ENCODE measurements around the gene NCEH1. TPM values are rescaled to one million over a fixed set of nuclear protein-coding genes. Genes with fewer than 3 reads are reported as not detected.

NCEH1 gene
- total and polyA plus RNA-seq, 9 of the 15 experiments (the other 6 are each of a cell fraction or from before 2014, with no cell fraction given), result 1.3 to 5.0 (median 2.8) TPM

DNA sequence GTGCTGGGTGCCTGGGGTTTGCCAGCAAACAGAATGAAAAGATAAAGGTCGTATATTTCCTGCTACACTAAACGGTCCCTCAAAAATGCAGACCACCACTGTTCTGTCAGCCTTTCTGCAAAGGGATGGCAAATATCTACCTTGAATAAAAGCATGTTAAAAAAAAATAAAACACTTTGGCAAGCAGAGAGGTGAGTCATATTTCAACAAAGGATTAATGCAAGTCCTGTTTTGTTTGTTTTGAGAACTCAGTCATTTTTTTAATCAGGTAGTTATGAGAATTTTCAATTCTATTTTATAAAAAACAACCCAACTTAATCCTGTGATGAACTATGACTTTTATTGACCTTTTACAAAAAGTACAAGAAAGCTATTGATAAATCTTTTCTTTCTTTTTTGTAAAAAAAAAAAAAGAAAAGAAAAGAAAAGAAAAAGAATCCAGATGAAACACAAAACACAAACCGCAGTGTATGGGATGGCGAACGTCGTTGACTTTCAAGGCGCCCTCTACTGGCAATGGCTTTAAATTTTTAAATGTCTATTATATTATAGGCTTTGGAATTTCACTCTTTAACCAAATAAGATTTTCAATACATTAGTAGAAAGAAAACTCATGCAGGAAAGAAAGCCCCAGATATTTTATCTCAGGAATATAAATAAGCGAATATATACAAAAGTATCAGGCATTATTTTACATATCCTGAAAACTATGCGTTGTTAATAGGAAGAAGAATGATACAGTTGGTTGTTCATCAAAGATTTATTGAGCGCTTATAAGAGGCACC, 87.8 kb downstream of the NCEH1 start:
- no peak overlapping the region for H3K9ac ChIP-seq (ENCODE audit: insufficient read depth in 1 of 2, low read depth in 2 of 2, low read length in 2 of 2)
- no peaks in the 10 kb centered on the region for H3K9me3 ChIP-seq (replicated peaks; ENCODE audit: control insufficient read depth, insufficient read depth, low read depth, low read length)
- no peaks in the 10 kb centered on the region for H4K20me1 ChIP-seq (replicated peaks; ENCODE audit: control insufficient read depth, insufficient read depth, low read length)
- H3K79me2 ChIP-seq (ENCODE audit: control insufficient read depth, insufficient read depth, low read length), result no peaks in the 10 kb centered on the region
- intact Hi-C loops (cut with micrococcal nuclease) (no loop called here), in situ Hi-C loops (cut with MboI) (no loop called here)
- no peaks in the 10 kb centered on the region for H3K9me1 ChIP-seq (ENCODE audit: control insufficient read depth, insufficient read depth, low read length)
- no peak overlapping the region for H3K4me3 ChIP-seq
- no peaks in the 10 kb centered on the region for H3K27me3 ChIP-seq (ENCODE audit: control insufficient read depth in 2 of 2, insufficient read depth in 2 of 2, low read length in 2 of 2)
- no peaks in the 10 kb centered on the region for H3K36me3 ChIP-seq (ENCODE audit: control insufficient read depth, insufficient read depth, low read length)
- H2AFZ ChIP-seq (ENCODE audit: low read depth, low read length), result peak overlapping the region; percentile 61
- CTCF ChIA-PET (ENCODE audit: low intra/inter-chr PET ratio), result interaction anchor here (0.6 kb wide), 2 partner anchors 26 to 942 kb away, joined by 3 to 7 read pairs; no protein-coding TSS in a partner anchor
- 22% methylated on average over 10 of the region's 10 CpGs for WGBS (ENCODE audit: insufficient coverage, low coverage, missing lambda C conversion rate)
- POLR2A ChIA-PET, result no interaction called here
- H3K27ac ChIP-seq (ENCODE audit: extremely low read depth, low read depth, low read length), result no peak overlapping the region
- DNase-seq (ENCODE audit: extremely low read depth in 1 of 4, low spot score in 3 of 4) (peak in 2 of 4 experiments; percentile 20 to 52), ATAC-seq (peak; percentile 82), FAIRE-seq (peak; percentile 83)
- TF ChIP-seq CXXC5 (CRISPR knock-in tag; IDR thresholded peaks at IDR 0.05) (0 out of 2 replicates have a peak, but pooled peaks have one; percentile 17), RAD21 (CRISPR knock-in tag; conservative IDR thresholded peaks at IDR 0.05 in 1 of 2, IDR thresholded peaks at IDR 0.05 in 1 of 2) (peak; percentile 21 to 35; a peak in 3 of 4 replicates), SRSF1 (IDR thresholded peaks at IDR 0.05; ENCODE audit: low read depth, low read length) (no peak), CEBPB (tag; IDR thresholded peaks at IDR 0.05) (no peak)
- TF ChIP-seq, protein P1, sequence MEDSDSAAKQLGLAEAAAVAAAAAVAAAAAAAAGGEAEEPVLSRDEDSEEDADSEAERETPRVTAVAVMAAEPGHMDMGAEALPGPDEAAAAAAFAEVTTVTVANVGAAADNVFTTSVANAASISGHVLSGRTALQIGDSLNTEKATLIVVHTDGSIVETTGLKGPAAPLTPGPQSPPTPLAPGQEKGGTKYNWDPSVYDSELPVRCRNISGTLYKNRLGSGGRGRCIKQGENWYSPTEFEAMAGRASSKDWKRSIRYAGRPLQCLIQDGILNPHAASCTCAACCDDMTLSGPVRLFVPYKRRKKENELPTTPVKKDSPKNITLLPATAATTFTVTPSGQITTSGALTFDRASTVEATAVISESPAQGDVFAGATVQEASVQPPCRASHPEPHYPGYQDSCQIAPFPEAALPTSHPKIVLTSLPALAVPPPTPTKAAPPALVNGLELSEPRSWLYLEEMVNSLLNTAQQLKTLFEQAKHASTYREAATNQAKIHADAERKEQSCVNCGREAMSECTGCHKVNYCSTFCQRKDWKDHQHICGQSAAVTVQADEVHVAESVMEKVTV (CRISPR knock-in tag; IDR thresholded peaks at IDR 0.05), result peak; percentile 23; the same call in 1 of the 2 replicates
- TF ChIP-seq, protein P2, sequence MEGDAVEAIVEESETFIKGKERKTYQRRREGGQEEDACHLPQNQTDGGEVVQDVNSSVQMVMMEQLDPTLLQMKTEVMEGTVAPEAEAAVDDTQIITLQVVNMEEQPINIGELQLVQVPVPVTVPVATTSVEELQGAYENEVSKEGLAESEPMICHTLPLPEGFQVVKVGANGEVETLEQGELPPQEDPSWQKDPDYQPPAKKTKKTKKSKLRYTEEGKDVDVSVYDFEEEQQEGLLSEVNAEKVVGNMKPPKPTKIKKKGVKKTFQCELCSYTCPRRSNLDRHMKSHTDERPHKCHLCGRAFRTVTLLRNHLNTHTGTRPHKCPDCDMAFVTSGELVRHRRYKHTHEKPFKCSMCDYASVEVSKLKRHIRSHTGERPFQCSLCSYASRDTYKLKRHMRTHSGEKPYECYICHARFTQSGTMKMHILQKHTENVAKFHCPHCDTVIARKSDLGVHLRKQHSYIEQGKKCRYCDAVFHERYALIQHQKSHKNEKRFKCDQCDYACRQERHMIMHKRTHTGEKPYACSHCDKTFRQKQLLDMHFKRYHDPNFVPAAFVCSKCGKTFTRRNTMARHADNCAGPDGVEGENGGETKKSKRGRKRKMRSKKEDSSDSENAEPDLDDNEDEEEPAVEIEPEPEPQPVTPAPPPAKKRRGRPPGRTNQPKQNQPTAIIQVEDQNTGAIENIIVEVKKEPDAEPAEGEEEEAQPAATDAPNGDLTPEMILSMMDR (IDR thresholded peaks at IDR 0.05 in 2 of 3, conservative IDR thresholded peaks at IDR 0.05 in 1 of 3; ENCODE audit: insufficient read depth in 2 of 3, low read depth in 1 of 3, low read length in 3 of 3), result peak; percentile 50 to 74 (median 63); a peak in 5 of 6 replicates
- no peaks in the 10 kb centered on the region for H3K4me1 ChIP-seq (replicated peaks in 1 of 2; ENCODE audit: control insufficient read depth in 2 of 2, insufficient read depth in 2 of 2, low read length in 2 of 2)
- H3K4me2 ChIP-seq (ENCODE audit: insufficient read depth, low read length), result no peak overlapping the region
- BruUV-seq (replicated peaks), result no TSS peak
